Ovary (tissue), 10 donors: ENCODE measurements around the gene CHID1. TPM values are rescaled to one million over a fixed set of nuclear protein-coding genes. Genes with fewer than 3 reads are reported as not detected.

Source experiments
- DNase-seq, 5 donors: peaks; one replicate each; pipeline ENCODE4 v3.0.0-alpha.2; 2019 to 2020
- H3K27ac ChIP-seq, 2 donors: fragments of 200-600 bp; one replicate each; pipeline versions ENCODE4 v1.5.1 to v1.8.0; 2019 to 2022
- H3K27me3 ChIP-seq: fragments of 200-600 bp; one replicate; pipeline ENCODE4 v1.8.0; 2022
- H3K36me3 ChIP-seq: fragments of 200-600 bp; sonication (generic); one replicate; pipeline ENCODE4 v1.5.1; 2019
- H3K4me1 ChIP-seq: one replicate; pipeline ENCODE4 v1.8.1; 2013; ENCODE audit warnings: mild to moderate bottlenecking, moderate library complexity; ENCODE audit not compliant: insufficient read depth
- H3K4me3 ChIP-seq: fragments of 200-600 bp; sonication (generic); one replicate; pipeline ENCODE4 v1.5.1; 2017
- H3K9me3 ChIP-seq, 2 donors: fragments of 200-600 bp in 1 of 2; sonication (generic) in 1 of 2; one replicate each; pipeline versions ENCODE4 v1.5.1 to v1.8.1; 2013 to 2019; ENCODE audit warnings: mild to moderate bottlenecking in 1 of 2, moderate library complexity in 1 of 2
- CTCF ChIP-seq, 3 donors: fragments of 450-650 bp in 2 of 3; fragments of 200-600 bp in 1 of 3; IDR thresholded peaks; one replicate each; pipeline versions ENCODE4 v1.5.1 to v1.8.0; 2016 to 2022; ENCODE audit warnings: antibody characterized with exemption in 3 of 3, mild to moderate bottlenecking in 1 of 3
- EP300 ChIP-seq: sonication (generic); formaldehyde crosslinking; IDR thresholded peaks from one replicate; pipeline ENCODE4 v1.6.1; 2017; ENCODE audit warnings: antibody characterized with exemption
- POLR2A ChIP-seq: fragments of 450-650 bp; IDR thresholded peaks from one replicate; pipeline ENCODE4 v1.6.1; 2017; ENCODE audit warnings: antibody characterized with exemption, mild to moderate bottlenecking, moderate library complexity
- WGBS, 3 donors: extraction: QIAGEN DNeasy Blood & Tissue Kit in 1 of 3; methylation state at CpG; one replicate each; pipeline versions ENCODE4 v1.1.5 to v1.1.7; 2013 to 2017; 5-methylcytosine and 5-hydroxymethylcytosine counted together
- intact Hi-C, 4 donors: fragments of 100-400 bp; cut with DNase I; formaldehyde crosslinking; loops; one replicate each; pipeline versions ENCODE4 v1.11.0 to v1.15.1; 2022 to 2023
- long read RNA-seq, 3 donors: library from polyadenylated mRNA in 2 of 3; unstranded in 2 of 3; transcript quantifications; one replicate each; pipeline ENCODE4 v2.0.0 and lab custom pipeline, GENCODE V29; 2021 to 2026
- polyA plus RNA-seq, 2 donors: library from polyadenylated mRNA; stranded (reverse); fragments of 200-250 nt in 1 of 2; fragments of 350-450 nt in 1 of 2; fragmentation: Illumina TruSeq in 1 of 2; extraction: RNeasy Lipid Tissue Mini Kit (QIAGEN cat#74804) in 1 of 2; gene quantifications; one replicate each; pipeline ENCODE4 v1.2.3, GENCODE V29; 2013 to 2014
- total RNA-seq, 7 donors: library from RNA; depleted of rRNA in 2 of 7; stranded (reverse); fragments of >200 nt in 2 of 7; fragmentation: NEBNext Ultra II Directional in 3 of 7; extraction: Animal tissue kit (Norgen Biotek cat#: 25700) in 3 of 7; gene quantifications; one replicate each; pipeline versions ENCODE4 v1.1.0 to v1.2.4, GENCODE V29; 2016 to 2023
- donor health status: DM: no; HTN: no; CAD: no; lungs with moderate emphysema.
- donor health status: DM: no; HTN: no; CAD: no.
- donor health status: Bipolar disorder and iron deficiency.
- donor health status: DM: yes; HTN: yes; CAD: no.
- donor health status: DM: no; HTN: no; CAD: no.
- donor health status: DM: yes; HTN: yes; CAD: no.

Gene CHID1
- 10 to 100 TPM; 62.2 to 90.7 (median 75.7) TPM for total RNA-seq
- 10 to 100 TPM; 41.0 to 68.1 TPM for polyA plus RNA-seq
- long read RNA-seq, donor 1, transcript CHID1-203 (14 exons, 1,477 nt): minor isoform, 86 of 512 reads
- long read RNA-seq, donor 1, transcript CHID1-201 (13 exons, 3,374 nt): major isoform, 271 of 512 reads
- long read RNA-seq, donor 1, transcript CHID1-202 (12 exons, 1,289 nt): minor isoform, 24 of 512 reads
- long read RNA-seq, donor 1, partial matches to known transcripts: 70 of 512 reads
- long read RNA-seq, donor 1, other reads (novel, unspliced or antisense): 58 of 512 reads
- long read RNA-seq, donor 2, transcript CHID1-201 (13 exons, 3,374 nt): major isoform, 31 of 70 reads
- long read RNA-seq, donor 2, partial matches to known transcripts: 34 of 70 reads
- long read RNA-seq, donor 2, other reads (novel, unspliced or antisense): 0 of 70 reads
- long read RNA-seq, donor 3, transcript CHID1-203 (14 exons, 1,477 nt): minor isoform, 21 of 140 reads
- long read RNA-seq, donor 3, transcript CHID1-201 (13 exons, 3,374 nt): major isoform, 80 of 140 reads
- long read RNA-seq, donor 3, partial matches to known transcripts: 16 of 140 reads
- long read RNA-seq, donor 3, other reads (novel, unspliced or antisense): 18 of 140 reads

DNA sequence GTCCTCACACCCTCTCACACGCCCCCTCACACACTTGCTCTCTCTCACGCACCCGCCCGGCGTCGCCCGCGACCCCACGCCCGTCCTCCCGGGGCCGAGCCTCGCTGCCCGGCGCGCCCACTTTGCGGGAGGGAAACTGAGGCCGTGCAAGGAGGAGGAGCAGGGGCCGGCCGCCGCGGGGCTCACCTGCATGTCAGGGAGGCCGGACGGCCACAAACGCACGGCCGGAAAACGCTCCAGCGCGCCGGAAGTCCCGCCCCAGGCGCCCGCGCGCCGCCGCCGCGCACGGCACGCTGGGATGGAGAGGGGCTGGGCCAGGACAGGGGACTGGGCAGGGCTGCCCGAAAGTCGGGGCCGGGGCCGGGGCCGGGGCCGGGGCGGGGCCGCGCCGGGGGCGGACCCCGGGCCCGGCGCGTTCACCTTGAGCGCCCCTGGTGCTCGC, at the start of gene CHID1:
TSS of gene CHID1 (minus strand) at position 222 of the 442 bp plus-strand sequence. CDS start 5,994 bp downstream, outside the sequence.
- TF ChIP-seq POLR2A: peak; percentile 33
- no peak for TF ChIP-seq CTCF (IDR thresholded peaks at IDR 0.05)
- no peak for TF ChIP-seq EP300
- H3K27me3 ChIP-seq: no peaks in the 10 kb centered on the region

GRCh38 chr11:959608-960007, 49.0 kb upstream of the CHID1 start:
- H3K4me3 ChIP-seq: no peak overlapping the region
- DNase-seq: no peak
- WGBS, 3 donors: 81 to 93% (median 90%) methylated on average over 10 of the region's 10 CpGs
- no peak for TF ChIP-seq EP300
- no peak for TF ChIP-seq CTCF (IDR thresholded peaks at IDR 0.05)
- TF ChIP-seq POLR2A: no peak
- no peaks in the 10 kb centered on the region for H3K27me3 ChIP-seq
- no peaks in the 10 kb centered on the region for H3K4me1 ChIP-seq
- intact Hi-C loops: no loop called here
- H3K9me3 ChIP-seq: no peaks in the 10 kb centered on the region
- H3K27ac ChIP-seq: no peak overlapping the region
- no peaks in the 10 kb centered on the region for H3K36me3 ChIP-seq

More for the DNA sequence above, at the start of gene CHID1:
- 0 to 1% (median 0%) methylated on average over 26 to 59 of the region's 59 CpGs for WGBS, 3 donors
- peaks cover 10% of the 10 kb centered on the region for H3K4me1 ChIP-seq
- no peaks in the 10 kb centered on the region for H3K36me3 ChIP-seq
- no peaks in the 10 kb centered on the region for H3K9me3 ChIP-seq
- intact Hi-C loops: no loop called here
- peak within 1 kb of the TSS; percentile 85 to 90 for H3K27ac ChIP-seq
- peak within 1 kb of the TSS; percentile 88 for H3K4me3 ChIP-seq
- DNase-seq: peak; percentile 81 to 92 (median 85)

GRCh38 chr11:959027-959426, 48.4 kb upstream of the CHID1 start:
- 76 to 82% (median 81%) methylated on average over 14 of the region's 14 CpGs for WGBS, 3 donors
- H3K4me1 ChIP-seq: no peaks in the 10 kb centered on the region
- no peaks in the 10 kb centered on the region for H3K27me3 ChIP-seq
- no peak for DNase-seq
- TF ChIP-seq CTCF (IDR thresholded peaks at IDR 0.05) (no peak), POLR2A (no peak)
- intact Hi-C loops: no loop called here
- no peaks in the 10 kb centered on the region for H3K9me3 ChIP-seq
- no peak overlapping the region for H3K27ac ChIP-seq
- H3K36me3 ChIP-seq: no peaks in the 10 kb centered on the region
- H3K4me3 ChIP-seq: no peak overlapping the region

DNA sequence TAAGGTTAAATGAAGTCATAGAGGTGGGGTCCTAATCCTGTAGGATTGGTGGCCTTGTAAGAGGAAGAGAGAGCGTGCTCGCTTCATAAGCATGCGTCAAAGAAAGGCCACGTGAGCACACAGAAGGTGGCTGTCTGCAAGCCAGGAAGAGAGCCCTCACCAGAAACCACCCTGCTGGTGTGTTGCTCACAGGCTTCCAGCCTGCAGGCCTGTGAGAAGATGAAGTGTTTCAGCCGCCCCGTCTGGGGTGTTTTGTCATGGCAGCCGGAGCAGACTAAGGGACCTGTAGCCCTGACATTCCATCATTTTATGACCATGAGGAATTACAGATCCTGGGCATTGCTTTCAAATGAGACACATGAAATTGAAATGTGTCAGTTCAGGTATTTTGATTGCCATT, 47.5 kb upstream of the CHID1 start:
- Histone ChIP-seq H3K4me3 (no peak overlapping the region), H3K4me1 (no peaks in the 10 kb centered on the region), H3K36me3 (no peaks in the 10 kb centered on the region), H3K9me3 (no peaks in the 10 kb centered on the region), H3K27ac (no peak overlapping the region), H3K27me3 (no peaks in the 10 kb centered on the region)
- WGBS, 3 donors: 96 to 97% (median 96%) methylated on average over 7 of the region's 7 CpGs
- DNase-seq: no peak
- TF ChIP-seq CTCF (IDR thresholded peaks at IDR 0.05) (no peak), POLR2A (no peak), EP300 (no peak)
- intact Hi-C loops: no loop called here
